ENCODE measurements around the gene SFTPA1. TPM values are rescaled to one million over a fixed set of nuclear protein-coding genes. Genes with fewer than 3 reads are reported as not detected.
A peak's percentile ranks its signal among the peaks of the same experiment; 100 is the strongest.
"Not testable (repeated sequence)": the region's sequence is repeated elsewhere in the genome, so short reads cannot be mapped to it uniquely, and the experiment has no call there.

The SFTPA1 gene
- polyA plus RNA-seq (2011; rRNA removed): not detected in 2 replicates
- polyA minus RNA-seq (2011; rRNA and poly(A)+ RNA removed): not detected in 2 replicates

- POLR2A ChIA-PET: no interaction called here
- H3K4me3 ChIP-seq (ENCODE audit: low read depth, low read length): no peak within 1 kb of the TSS
- CTCF ChIA-PET: interaction anchor here (1.5 kb wide), 1 partner anchor 73 kb away, joined by 3 read pairs; no protein-coding TSS in a partner anchor
Measured at GRCh38 chr10:79610601-79611191, at the start of gene SFTPA1. Gene SFTPA1, plus strand, starts transcription at chr10:79610939. Its CDS starts 887 bp downstream, at chr10:79611826.

GRCh38 chr10:79561257-79561656 is 49.5 kb upstream of the SFTPA1 start:
- Histone ChIP-seq H3K9me3 (ENCODE audit: control insufficient read depth, insufficient read depth, low read length) (no peaks in the 10 kb centered on the region), H3K27ac (ENCODE audit: low read depth, low read length) (no peak overlapping the region), H3K4me3 (ENCODE audit: low read depth, low read length) (no peak overlapping the region), H3K27me3 (ENCODE audit: control insufficient read depth, insufficient read depth, low read length) (peaks cover 19% of the 10 kb centered on the region)
- DNase-seq (ENCODE audit: low read depth, low spot score): no peak
- no peak for TF ChIP-seq CTCF (IDR thresholded peaks at IDR 0.05; ENCODE audit: low read depth, low read length)
- ChIA-PET CTCF (interaction anchor here (1.6 kb wide), 1 partner anchor 497 kb away, joined by 3 read pairs; no protein-coding TSS in a partner anchor), POLR2A (no interaction called here)

More at GRCh38 chr10:79610601-79611191, at the start of gene SFTPA1:
- TF ChIP-seq CTCF (IDR thresholded peaks at IDR 0.05; ENCODE audit: low read depth, low read length): no peak
- DNase-seq (ENCODE audit: low read depth, low spot score): no peak
- Histone ChIP-seq H3K27ac (ENCODE audit: low read depth, low read length) (no peak within 1 kb of the TSS), H3K9me3 (ENCODE audit: control insufficient read depth, insufficient read depth, low read length) (no peaks in the 10 kb centered on the region), H3K27me3 (ENCODE audit: control insufficient read depth, insufficient read depth, low read length) (peaks cover 11% of the 10 kb centered on the region)

- CTCF ChIA-PET: interaction anchor here (0.6 to 1.6 kb wide), 11 partner anchors 8 to 496 kb away, joined by 3 to 5 read pairs (median 3); no protein-coding TSS in a partner anchor
- no peak overlapping the region for H3K4me3 ChIP-seq (ENCODE audit: low read depth, low read length)
- POLR2A ChIA-PET: no interaction called here
- no peak overlapping the region for H3K27ac ChIP-seq (ENCODE audit: low read depth, low read length)
- peaks cover 14% of the 10 kb centered on the region for H3K27me3 ChIP-seq (ENCODE audit: control insufficient read depth, insufficient read depth, low read length)
- peak; percentile 95 for TF ChIP-seq CTCF (IDR thresholded peaks at IDR 0.05; ENCODE audit: low read depth, low read length)
- no peaks in the 10 kb centered on the region for H3K9me3 ChIP-seq (ENCODE audit: control insufficient read depth, insufficient read depth, low read length)
- DNase-seq (ENCODE audit: low read depth, low spot score): peak; percentile 13
Measured at GRCh38 chr10:79562135-79562756, 48.5 kb upstream of the SFTPA1 start.

GRCh38 chr10:79563426-79563825 is 47.3 kb upstream of the SFTPA1 start:
- Histone ChIP-seq H3K4me3 (ENCODE audit: low read depth, low read length) (no peak overlapping the region), H3K9me3 (ENCODE audit: control insufficient read depth, insufficient read depth, low read length) (no peaks in the 10 kb centered on the region), H3K27ac (ENCODE audit: low read depth, low read length) (no peak overlapping the region), H3K27me3 (ENCODE audit: control insufficient read depth, insufficient read depth, low read length) (peaks cover 17% of the 10 kb centered on the region)
- ChIA-PET CTCF (interaction anchor here (0.7 to 1.5 kb wide), 7 partner anchors 8 to 483 kb away, joined by 3 to 5 read pairs (median 4); no protein-coding TSS in a partner anchor), POLR2A (no interaction called here)
- TF ChIP-seq CTCF (IDR thresholded peaks at IDR 0.05; ENCODE audit: low read depth, low read length): no peak
- no peak for DNase-seq (ENCODE audit: low read depth, low spot score)

- H3K27me3 ChIP-seq (ENCODE audit: control insufficient read depth, insufficient read depth, low read length); DNase-seq (ENCODE audit: low read depth, low spot score); POLR2A ChIA-PET; H3K27ac ChIP-seq (ENCODE audit: low read depth, low read length); H3K4me3 ChIP-seq (ENCODE audit: low read depth, low read length); H3K9me3 ChIP-seq (ENCODE audit: control insufficient read depth, insufficient read depth, low read length): not testable (repeated sequence)
- CTCF ChIA-PET: interaction anchor here (1.8 kb wide), 1 partner anchor 8 kb away, joined by 4 read pairs; no protein-coding TSS in a partner anchor
Measured at GRCh38 chr10:79570624-79571023, 40.1 kb upstream of the SFTPA1 start.

Data from AG04450 (cell line).